ENCODE data around the gene IPO4.
A peak's percentile ranks its signal among the peaks of the same experiment; 100 is the strongest.

The IPO4 gene

DNA sequence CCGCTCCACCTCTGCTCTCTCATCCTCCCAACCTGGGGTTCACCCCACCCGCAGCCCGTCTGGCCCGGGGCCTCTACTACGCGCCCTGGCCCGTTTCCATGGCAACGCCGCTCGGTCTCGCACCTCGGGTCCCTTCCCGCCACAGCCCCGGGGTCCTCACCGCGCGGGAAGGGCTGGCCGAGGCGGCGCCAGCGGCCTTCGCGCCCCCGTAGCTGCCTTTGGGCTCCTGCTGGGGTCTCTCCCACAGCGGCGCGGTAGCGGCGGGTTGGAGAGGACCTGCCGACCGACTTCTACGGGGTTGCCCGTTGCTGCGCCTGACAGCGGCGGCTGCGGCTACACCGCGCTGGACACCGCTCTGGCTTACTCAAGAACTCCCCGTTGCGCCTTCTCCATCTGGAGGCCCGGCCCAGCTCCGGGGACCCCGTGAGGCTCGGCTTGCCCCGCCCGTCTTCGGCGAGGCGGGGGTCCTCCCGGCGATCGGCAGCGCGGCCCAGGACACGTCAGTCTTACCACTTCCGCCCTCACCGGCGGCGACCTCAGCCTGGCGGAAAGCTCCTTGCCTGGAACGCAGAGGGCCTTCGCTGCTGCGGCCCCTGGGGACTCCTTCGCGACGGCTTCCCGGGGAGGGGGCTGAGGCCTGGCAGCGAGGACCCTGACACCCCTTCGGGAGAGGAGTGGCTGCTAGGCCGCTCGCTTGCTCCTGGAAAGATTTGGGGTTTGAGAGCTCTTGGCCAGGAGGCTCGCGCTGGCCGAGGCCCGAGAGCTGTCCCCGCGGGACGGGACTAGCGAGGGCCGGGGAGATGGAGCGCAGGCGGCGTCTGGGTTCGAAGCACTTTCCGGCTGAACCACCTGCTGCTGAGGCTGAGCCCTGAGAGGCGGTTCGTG lies 6.8 kb upstream of the IPO4 start, which contains the start of gene TM9SF1:
TM9SF1 (minus strand) TSS at position 256 of the 885 bp plus-strand sequence. CDS start 422 bp downstream, outside the sequence.
- H4K20me1 ChIP-seq (ENCODE audit: control insufficient read depth, insufficient read depth, low read depth, low read length): no peaks in the 10 kb centered on the region
- peaks cover 53% of the 10 kb centered on the region for H3K79me2 ChIP-seq (ENCODE audit: control insufficient read depth, low read length)
- peaks cover 16% of the 10 kb centered on the region for H3F3A ChIP-seq (ENCODE audit: control insufficient read depth, insufficient read depth)
- no peaks in the 10 kb centered on the region for H3K27me3 ChIP-seq (ENCODE audit: control insufficient read depth, low read length)
- no peaks in the 10 kb centered on the region for H3K9me3 ChIP-seq (ENCODE audit: control insufficient read depth, insufficient read depth, low read length)
- H3K4me2 ChIP-seq (ENCODE audit: low read length): peak within 1 kb of the TSS; percentile 78
- TF ChIP-seq, protein P1, sequence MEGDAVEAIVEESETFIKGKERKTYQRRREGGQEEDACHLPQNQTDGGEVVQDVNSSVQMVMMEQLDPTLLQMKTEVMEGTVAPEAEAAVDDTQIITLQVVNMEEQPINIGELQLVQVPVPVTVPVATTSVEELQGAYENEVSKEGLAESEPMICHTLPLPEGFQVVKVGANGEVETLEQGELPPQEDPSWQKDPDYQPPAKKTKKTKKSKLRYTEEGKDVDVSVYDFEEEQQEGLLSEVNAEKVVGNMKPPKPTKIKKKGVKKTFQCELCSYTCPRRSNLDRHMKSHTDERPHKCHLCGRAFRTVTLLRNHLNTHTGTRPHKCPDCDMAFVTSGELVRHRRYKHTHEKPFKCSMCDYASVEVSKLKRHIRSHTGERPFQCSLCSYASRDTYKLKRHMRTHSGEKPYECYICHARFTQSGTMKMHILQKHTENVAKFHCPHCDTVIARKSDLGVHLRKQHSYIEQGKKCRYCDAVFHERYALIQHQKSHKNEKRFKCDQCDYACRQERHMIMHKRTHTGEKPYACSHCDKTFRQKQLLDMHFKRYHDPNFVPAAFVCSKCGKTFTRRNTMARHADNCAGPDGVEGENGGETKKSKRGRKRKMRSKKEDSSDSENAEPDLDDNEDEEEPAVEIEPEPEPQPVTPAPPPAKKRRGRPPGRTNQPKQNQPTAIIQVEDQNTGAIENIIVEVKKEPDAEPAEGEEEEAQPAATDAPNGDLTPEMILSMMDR (IDR thresholded peaks at IDR 0.05; ENCODE audit: low read depth, low read length, poor library complexity, severe bottlenecking): no peak
- no peak for TF ChIP-seq EZH2phosphoT487 (IDR thresholded peaks at IDR 0.05; ENCODE audit: borderline replicate concordance, low read length)
- peak within 1 kb of the TSS; percentile 87 for H3K4me3 ChIP-seq (ENCODE audit: low read length)
- H3K9me2 ChIP-seq (replicated peaks; ENCODE audit: control insufficient read depth, low read length): no peaks in the 10 kb centered on the region
- peak within 1 kb of the TSS; percentile 78 for H3K27ac ChIP-seq (ENCODE audit: low read depth, low read length)
- peaks cover 44% of the 10 kb centered on the region for H3K36me3 ChIP-seq (ENCODE audit: control insufficient read depth, low read length)
- H3K4me1 ChIP-seq (ENCODE audit: control insufficient read depth, low read length): peaks cover 29% of the 10 kb centered on the region

DNA sequence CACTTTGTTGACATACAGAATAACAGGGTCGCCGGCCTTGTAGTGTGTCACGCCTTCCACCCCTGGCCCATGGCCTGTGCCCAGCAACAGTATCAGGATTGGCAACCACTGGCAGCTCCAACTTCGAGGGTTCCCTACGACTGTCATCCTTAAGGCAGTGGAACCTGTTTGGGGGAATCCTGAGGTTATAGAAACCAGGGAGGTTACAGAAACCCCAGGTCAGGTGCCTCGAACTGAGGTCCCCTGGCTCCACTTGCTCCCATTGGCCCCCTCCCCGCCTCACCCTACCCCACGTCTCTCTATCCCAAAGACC lies 6.2 kb upstream of the IPO4 start:
- Histone ChIP-seq H3K4me3 (ENCODE audit: low read length) (peak overlapping the region; percentile 87), H3K9me3 (ENCODE audit: control insufficient read depth, insufficient read depth, low read length) (no peaks in the 10 kb centered on the region), H3K4me1 (ENCODE audit: control insufficient read depth, low read length) (peaks cover 29% of the 10 kb centered on the region), H3K36me3 (ENCODE audit: control insufficient read depth, low read length) (peaks cover 48% of the 10 kb centered on the region), H3K4me2 (ENCODE audit: low read length) (peak overlapping the region; percentile 78), H4K20me1 (ENCODE audit: control insufficient read depth, insufficient read depth, low read depth, low read length) (no peaks in the 10 kb centered on the region), H3K9me2 (replicated peaks; ENCODE audit: control insufficient read depth, low read length) (no peaks in the 10 kb centered on the region), H3K27me3 (ENCODE audit: control insufficient read depth, low read length) (no peaks in the 10 kb centered on the region), H3K27ac (ENCODE audit: low read depth, low read length) (peak overlapping the region; percentile 78), H3F3A (ENCODE audit: control insufficient read depth, insufficient read depth) (peaks cover 19% of the 10 kb centered on the region), H3K79me2 (ENCODE audit: control insufficient read depth, low read length) (peaks cover 53% of the 10 kb centered on the region)
- TF ChIP-seq EZH2phosphoT487 (IDR thresholded peaks at IDR 0.05; ENCODE audit: borderline replicate concordance, low read length): no peak
- TF ChIP-seq, protein P1 (IDR thresholded peaks at IDR 0.05; ENCODE audit: low read depth, low read length, poor library complexity, severe bottlenecking): no peak

DNA sequence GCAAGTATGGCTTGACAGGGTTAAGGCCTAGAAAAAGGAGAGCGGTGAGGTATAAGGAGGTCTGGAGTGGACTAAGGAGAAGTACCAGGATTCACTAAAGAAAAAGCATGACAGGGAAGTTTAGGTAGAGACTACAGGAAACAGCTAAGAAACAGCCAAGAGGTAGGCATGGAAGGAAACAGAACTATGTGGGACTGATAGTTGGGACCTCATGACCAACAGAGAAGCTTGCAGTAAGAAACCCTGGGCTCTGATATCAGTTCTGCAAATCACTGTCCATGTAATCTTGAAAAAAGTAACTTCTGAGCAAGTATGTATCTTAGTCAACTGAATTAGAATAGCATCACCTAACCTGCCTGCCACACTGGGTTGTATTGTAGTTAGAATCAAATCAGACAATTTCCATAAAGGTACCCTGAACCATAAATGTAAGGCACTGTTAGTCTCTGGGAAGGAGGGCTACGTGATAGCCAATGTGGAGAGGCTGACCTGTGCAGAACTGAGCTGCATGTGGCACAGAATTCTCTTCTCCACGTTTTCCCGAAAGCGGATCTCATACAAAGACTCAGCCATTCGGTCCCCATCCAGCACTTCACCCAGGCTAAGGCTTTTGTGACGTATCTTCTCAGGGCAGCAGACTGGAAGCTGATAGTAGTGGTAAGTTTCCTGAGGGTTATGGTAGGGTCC lies 5.7 kb upstream of the IPO4 start:
- Histone ChIP-seq H3K27me3 (ENCODE audit: control insufficient read depth, low read length) (no peaks in the 10 kb centered on the region), H3K79me2 (ENCODE audit: control insufficient read depth, low read length) (peaks cover 53% of the 10 kb centered on the region), H3K9me3 (ENCODE audit: control insufficient read depth, insufficient read depth, low read length) (no peaks in the 10 kb centered on the region), H3K4me1 (ENCODE audit: control insufficient read depth, low read length) (peaks cover 31% of the 10 kb centered on the region), H4K20me1 (ENCODE audit: control insufficient read depth, insufficient read depth, low read depth, low read length) (no peaks in the 10 kb centered on the region), H3K9me2 (replicated peaks; ENCODE audit: control insufficient read depth, low read length) (no peaks in the 10 kb centered on the region), H3K4me2 (ENCODE audit: low read length) (peak overlapping the region; percentile 78), H3K4me3 (ENCODE audit: low read length) (peak overlapping the region; percentile 87), H3F3A (ENCODE audit: control insufficient read depth, insufficient read depth) (peaks cover 21% of the 10 kb centered on the region), H3K27ac (ENCODE audit: low read depth, low read length) (0 out of 2 replicates have a peak overlapping the region, but pooled peaks have one; percentile 78), H3K36me3 (ENCODE audit: control insufficient read depth, low read length) (peaks cover 46% of the 10 kb centered on the region)
- TF ChIP-seq, protein P1 (IDR thresholded peaks at IDR 0.05; ENCODE audit: low read depth, low read length, poor library complexity, severe bottlenecking): no peak
- no peak for TF ChIP-seq EZH2phosphoT487 (IDR thresholded peaks at IDR 0.05; ENCODE audit: borderline replicate concordance, low read length)

All from DOHH2 (cell line).